Esophagus muscularis mucosa (tissue), 4 donors: ENCODE results near the gene ZNF784. TPM values are rescaled to one million over a fixed set of nuclear protein-coding genes. Genes with fewer than 3 reads are reported as not detected.
"Not testable (repeated sequence)": the region's sequence is repeated elsewhere in the genome, so short reads cannot be mapped to it uniquely, and the experiment has no call there.

Experiments
- DNase-seq: peaks from one replicate; pipeline ENCODE4 v3.0.0-alpha.2; 2017; ENCODE audit errors: extremely low spot score
- H3K27ac ChIP-seq, 4 donors: fragments of 200-600 bp; sonication (generic); replicated peaks in 1 of 4; 1 replicate in 3 of 4; 2 replicates in 1 of 4; pipeline ENCODE4 v1.5.1; 2016 to 2019; ENCODE audit warnings: mild to moderate bottlenecking in 1 of 4
- H3K27me3 ChIP-seq, 4 donors: fragments of 200-600 bp; sonication (generic); one replicate each; pipeline versions ENCODE4 v1.5.1 to v1.6.0; 2016 to 2019
- H3K36me3 ChIP-seq, 4 donors: fragments of 200-600 bp; sonication (generic); one replicate each; pipeline ENCODE4 v1.5.1; 2016 to 2019
- H3K4me1 ChIP-seq, 4 donors: fragments of 200-600 bp; sonication (generic); one replicate each; pipeline ENCODE4 v1.5.1; 2016 to 2019
- H3K4me3 ChIP-seq, 4 donors: fragments of 200-600 bp; sonication (generic); 1 replicate in 2 of 4; 2 replicates in 2 of 4; pipeline ENCODE4 v1.5.1; 2016 to 2019; ENCODE audit warnings: mild to moderate bottlenecking in 4 of 4, moderate library complexity in 1 of 4
- H3K9me3 ChIP-seq, 4 donors: fragments of 200-600 bp; sonication (generic); 1 replicate in 3 of 4; 2 replicates in 1 of 4; pipeline ENCODE4 v1.5.1; 2016 to 2019
- CTCF ChIP-seq, 3 experiments: fragments of 200-600 bp in 2 of 3; fragments of 450-650 bp in 1 of 3; sonication (generic) in 2 of 3; IDR thresholded peaks; one replicate each; pipeline ENCODE4 v1.5.1; 2017 to 2019; ENCODE audit warnings: antibody characterized with exemption in 3 of 3, mild to moderate bottlenecking in 2 of 3, moderate library complexity in 1 of 3
- EP300 ChIP-seq: sonication (generic); formaldehyde crosslinking; IDR thresholded peaks from one replicate; pipeline ENCODE4 v1.6.1; 2017; ENCODE audit warnings: antibody characterized with exemption
- POLR2A ChIP-seq: fragments of 450-650 bp; IDR thresholded peaks from one replicate; pipeline ENCODE4 v1.6.1; 2017; ENCODE audit warnings: antibody characterized with exemption, moderate library complexity, mild to moderate bottlenecking, low read depth
- POLR2AphosphoS5 ChIP-seq, 2 donors: sonication (generic); formaldehyde crosslinking; IDR thresholded peaks; one replicate each; pipeline ENCODE4 v1.6.1; 2017; ENCODE audit warnings: antibody characterized with exemption in 2 of 2
- WGBS: methylation state at CpG from one replicate; pipeline ENCODE4 v1.1.5; 2018; 5-methylcytosine and 5-hydroxymethylcytosine counted together
- intact Hi-C: fragments of 100-400 bp; cut with DNase I; formaldehyde crosslinking; loops from one replicate; pipeline ENCODE4 v1.15.1; 2023
- total RNA-seq, 4 donors: library from RNA; depleted of rRNA; stranded (reverse); fragments of >200 nt; gene quantifications; one replicate each; pipeline versions ENCODE4 v1.1.0 to v1.2.1, GENCODE V29; 2016

Gene ZNF784
- total RNA-seq, 4 donors from 2014 or later: 2.5 to 6.3 (median 4.0) TPM

GRCh38 chr19:55588738-55589137, 35.6 kb downstream of the ZNF784 start:
- no peak overlapping the region for H3K27ac ChIP-seq
- WGBS: 89% methylated on average over 8 of the region's 8 CpGs
- intact Hi-C loops: no loop called here
- H3K9me3 ChIP-seq: no peaks in the 10 kb centered on the region
- H3K4me3 ChIP-seq: no peak overlapping the region
- DNase-seq: no peak
- H3K4me1 ChIP-seq: peaks cover 17 to 28% (median 26%) of the 10 kb centered on the region in 4 donors
- H3K36me3 ChIP-seq: peaks cover 0 to 24% (median 19%) of the 10 kb centered on the region in 4 donors
- peaks cover 0 to 10% (median 0%) of the 10 kb centered on the region in 4 donors for H3K27me3 ChIP-seq
- TF ChIP-seq POLR2AphosphoS5 (IDR thresholded peaks at IDR 0.05) (no peak), POLR2A (no peak), CTCF (IDR thresholded peaks at IDR 0.05) (no peak), EP300 (no peak)

- H3K27me3 ChIP-seq: peaks cover 0 to 10% (median 0%) of the 10 kb centered on the region in 4 donors
- peaks cover 17 to 32% (median 30%) of the 10 kb centered on the region in 4 donors for H3K4me1 ChIP-seq
- peak overlapping the region; percentile 26 to 57 (median 42) for H3K4me3 ChIP-seq
- H3K27ac ChIP-seq: peak overlapping the region in 1 of 4 donors; percentile 20
- no peak for TF ChIP-seq CTCF (IDR thresholded peaks at IDR 0.05)
- TF ChIP-seq POLR2AphosphoS5 (IDR thresholded peaks at IDR 0.05): peak in 1 of 2 donors; percentile 45
- no peak for TF ChIP-seq POLR2A
- TF ChIP-seq EP300: no peak
- 1% methylated on average over 37 of the region's 40 CpGs for WGBS
- intact Hi-C loops: no loop called here
- no peaks in the 10 kb centered on the region for H3K9me3 ChIP-seq
- H3K36me3 ChIP-seq: peaks cover 0 to 8% (median 7%) of the 10 kb centered on the region in 4 donors
- DNase-seq: peak; percentile 96
Measured at GRCh38 chr19:55586976-55587668, 37.2 kb downstream of the ZNF784 start.

GRCh38 chr19:55585658-55586339, 38.6 kb downstream of the ZNF784 start:
- peak overlapping the region; percentile 50 to 69 (median 59) for H3K27ac ChIP-seq
- DNase-seq: no peak
- peak overlapping the region; percentile 43 to 52 (median 45) for H3K4me3 ChIP-seq
- no peaks in the 10 kb centered on the region for H3K9me3 ChIP-seq
- intact Hi-C loops: no loop called here
- no peaks in the 10 kb centered on the region for H3K36me3 ChIP-seq
- H3K4me1 ChIP-seq: peaks cover 29 to 46% (median 43%) of the 10 kb centered on the region in 4 donors
- H3K27me3 ChIP-seq: peaks cover 0 to 10% (median 0%) of the 10 kb centered on the region in 4 donors
- TF ChIP-seq CTCF (IDR thresholded peaks at IDR 0.05): no peak
- TF ChIP-seq EP300: no peak
- TF ChIP-seq POLR2A: no peak
- TF ChIP-seq POLR2AphosphoS5 (IDR thresholded peaks at IDR 0.05): no peak
- 5% methylated on average over 30 of the region's 36 CpGs for WGBS

- peaks cover 0 to 6% (median 0%) of the 10 kb centered on the region in 4 donors for H3K27me3 ChIP-seq
- no peaks in the 10 kb centered on the region for H3K9me3 ChIP-seq
- H3K4me1 ChIP-seq: peaks cover 29 to 51% (median 47%) of the 10 kb centered on the region in 4 donors
- no peak overlapping the region for H3K4me3 ChIP-seq
- WGBS: 86% methylated on average over 11 of the region's 11 CpGs
- no peak for DNase-seq
- no peaks in the 10 kb centered on the region for H3K36me3 ChIP-seq
- intact Hi-C loops: no loop called here
- no peak overlapping the region for H3K27ac ChIP-seq
- TF ChIP-seq POLR2AphosphoS5 (IDR thresholded peaks at IDR 0.05): no peak
- TF ChIP-seq POLR2A: no peak
- TF ChIP-seq EP300: no peak
- TF ChIP-seq CTCF (IDR thresholded peaks at IDR 0.05): no peak
Measured at GRCh38 chr19:55584871-55585270, 39.5 kb downstream of the ZNF784 start.

GRCh38 chr19:55583897-55584296, 40.5 kb downstream of the ZNF784 start:
- WGBS: 86% methylated on average over 8 of the region's 8 CpGs
- H3K4me3 ChIP-seq, H3K27me3 ChIP-seq, DNase-seq, H3K27ac ChIP-seq, H3K36me3 ChIP-seq, intact Hi-C loops, H3K9me3 ChIP-seq: not testable (repeated sequence)
- peaks cover 29 to 60% (median 53%) of the 10 kb centered on the region in 4 donors for H3K4me1 ChIP-seq

- DNase-seq, intact Hi-C loops, H3K9me3 ChIP-seq, H3K27me3 ChIP-seq, H3K4me3 ChIP-seq: not testable (repeated sequence)
- peaks cover 29 to 52% (median 47%) of the 10 kb centered on the region in 4 donors for H3K4me1 ChIP-seq
- peaks cover 16 to 20% (median 20%) of the 10 kb centered on the region in 4 donors for H3K36me3 ChIP-seq
- WGBS: 73% methylated on average over 4 of the region's 4 CpGs
- H3K27ac ChIP-seq: peak overlapping the region in 2 of 4 donors; percentile 57 to 86
Measured at GRCh38 chr19:55582284-55582683, 42.1 kb downstream of the ZNF784 start.
